Stomach (tissue), 9 donors: ENCODE data around the gene PLPP4. TPM values are rescaled to one million over a fixed set of nuclear protein-coding genes. Genes with fewer than 3 reads are reported as not detected.

Experiments
- DNase-seq, 2 donors: peaks; one replicate each; pipeline versions ENCODE4 v3.0.0 to v3.0.0-alpha.2; 2013 to 2019
- H3K27ac ChIP-seq, 5 donors: fragments of 200-600 bp in 4 of 5; sonication (generic) in 4 of 5; one replicate each; pipeline ENCODE4 v1.5.1; 2013 to 2019; ENCODE audit warnings: mild to moderate bottlenecking in 1 of 5, moderate library complexity in 1 of 5
- H3K27me3 ChIP-seq, 3 donors: fragments of 200-600 bp; sonication (generic); one replicate each; pipeline ENCODE4 v1.5.1; 2017 to 2019; ENCODE audit warnings: mixed run types in 1 of 3
- H3K36me3 ChIP-seq, 4 donors: fragments of 200-600 bp; sonication (generic); 1 replicate in 3 of 4; 2 replicates in 1 of 4; pipeline ENCODE4 v1.5.1; 2016 to 2019
- H3K4me1 ChIP-seq, 4 donors: fragments of 200-600 bp; sonication (generic); one replicate each; pipeline ENCODE4 v1.5.1; 2016 to 2019
- H3K4me3 ChIP-seq, 4 donors: fragments of 200-600 bp; sonication (generic) in 3 of 4; one replicate each; pipeline ENCODE4 v1.5.1; 2016 to 2019; ENCODE audit warnings: mild to moderate bottlenecking in 1 of 4
- H3K9me3 ChIP-seq, 4 donors: fragments of 200-600 bp; sonication (generic); one replicate each; pipeline ENCODE4 v1.5.1; 2016 to 2019
- EP300 ChIP-seq: sonication (generic); formaldehyde crosslinking; IDR thresholded peaks from one replicate; pipeline ENCODE4 v1.6.1; 2017; ENCODE audit warnings: antibody characterized with exemption
- POLR2A ChIP-seq, 4 donors: fragments of 450-650 bp; IDR thresholded peaks; one replicate each; pipeline ENCODE4 v1.6.1; 2016; ENCODE audit warnings: antibody characterized with exemption in 4 of 4, control low read depth in 2 of 4, mild to moderate bottlenecking in 1 of 4, moderate library complexity in 1 of 4
- POLR2AphosphoS5 ChIP-seq, 3 donors: sonication (generic); formaldehyde crosslinking; IDR thresholded peaks; one replicate each; pipeline ENCODE4 v1.6.1; 2016; ENCODE audit warnings: antibody characterized with exemption in 3 of 3
- WGBS, 5 donors: extraction: QIAGEN DNeasy Blood & Tissue Kit in 3 of 5; methylation state at CpG; one replicate each; pipeline versions ENCODE4 v1.1.5 to v1.1.7; 2013 to 2018; 5-methylcytosine and 5-hydroxymethylcytosine counted together
- intact Hi-C: fragments of 100-400 bp; cut with DNase I; formaldehyde crosslinking; loops from one replicate; pipeline ENCODE4 v1.15.1; 2023; ENCODE audit warnings: low total_unique reads
- polyA plus RNA-seq, 3 donors: library from polyadenylated mRNA; stranded (reverse); fragments of 200-250 nt; gene quantifications; one replicate each; pipeline ENCODE4 v1.2.3, GENCODE V29; 2013
- total RNA-seq, 5 donors: library from RNA; depleted of rRNA; stranded (reverse); fragments of >200 nt; gene quantifications; one replicate each; pipeline versions ENCODE4 v1.1.0 to v1.2.3, GENCODE V29; 2014 to 2016
- TF ChIP-seq, protein P1 (sequence below), 7 experiments: fragments of 450-650 bp in 4 of 7; fragments of 200-600 bp in 3 of 7; sonication (generic) in 3 of 7; IDR thresholded peaks; one replicate each; pipeline ENCODE4 v1.5.1; 2016 to 2019; ENCODE audit warnings: antibody characterized with exemption in 7 of 7, control low read depth in 2 of 7, mild to moderate bottlenecking in 1 of 7
- donor health status: healthy with polysubstance abuse.
- donor health status: Bipolar disorder and iron deficiency.
- donor health status: healthy.

PLPP4 gene
- total and polyA plus RNA-seq, 8 donors: not detected

DNA sequence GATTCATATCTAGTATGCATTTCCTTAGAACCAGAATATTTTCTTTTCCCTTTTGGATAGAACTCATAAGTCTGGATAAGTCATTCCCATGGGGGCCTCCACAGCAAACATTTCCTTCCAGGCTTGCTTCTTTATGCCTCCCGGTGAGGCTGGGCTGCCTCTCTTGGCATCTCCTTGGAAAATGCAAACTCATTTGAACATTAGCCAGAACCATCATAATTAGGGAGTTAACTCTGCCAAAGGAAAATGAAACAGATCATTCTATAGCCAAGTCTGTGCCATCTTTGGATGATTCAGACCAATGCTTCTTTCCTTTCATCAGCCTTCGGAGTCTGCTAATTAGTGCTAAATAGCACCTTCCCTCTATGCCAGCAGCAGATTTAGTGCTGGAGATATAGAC lies 81.1 kb downstream of the PLPP4 start:
- 77 to 92% (median 83%) methylated on average over 2 of the region's 2 CpGs for WGBS, 5 donors
- Histone ChIP-seq H3K4me3 (no peak overlapping the region), H3K4me1 (no peaks in the 10 kb centered on the region), H3K36me3 (no peaks in the 10 kb centered on the region), H3K27me3 (no peaks in the 10 kb centered on the region), H3K27ac (no peak overlapping the region), H3K9me3 (peaks cover 0 to 3% (median 0%) of the 10 kb centered on the region in 4 donors)
- intact Hi-C loops: no loop called here
- TF ChIP-seq POLR2AphosphoS5 (IDR thresholded peaks at IDR 0.05) (no peak), EP300 (no peak), POLR2A (IDR thresholded peaks at IDR 0.05) (no peak)
- TF ChIP-seq, protein P1, sequence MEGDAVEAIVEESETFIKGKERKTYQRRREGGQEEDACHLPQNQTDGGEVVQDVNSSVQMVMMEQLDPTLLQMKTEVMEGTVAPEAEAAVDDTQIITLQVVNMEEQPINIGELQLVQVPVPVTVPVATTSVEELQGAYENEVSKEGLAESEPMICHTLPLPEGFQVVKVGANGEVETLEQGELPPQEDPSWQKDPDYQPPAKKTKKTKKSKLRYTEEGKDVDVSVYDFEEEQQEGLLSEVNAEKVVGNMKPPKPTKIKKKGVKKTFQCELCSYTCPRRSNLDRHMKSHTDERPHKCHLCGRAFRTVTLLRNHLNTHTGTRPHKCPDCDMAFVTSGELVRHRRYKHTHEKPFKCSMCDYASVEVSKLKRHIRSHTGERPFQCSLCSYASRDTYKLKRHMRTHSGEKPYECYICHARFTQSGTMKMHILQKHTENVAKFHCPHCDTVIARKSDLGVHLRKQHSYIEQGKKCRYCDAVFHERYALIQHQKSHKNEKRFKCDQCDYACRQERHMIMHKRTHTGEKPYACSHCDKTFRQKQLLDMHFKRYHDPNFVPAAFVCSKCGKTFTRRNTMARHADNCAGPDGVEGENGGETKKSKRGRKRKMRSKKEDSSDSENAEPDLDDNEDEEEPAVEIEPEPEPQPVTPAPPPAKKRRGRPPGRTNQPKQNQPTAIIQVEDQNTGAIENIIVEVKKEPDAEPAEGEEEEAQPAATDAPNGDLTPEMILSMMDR (IDR thresholded peaks at IDR 0.05): no peak
- no peak for DNase-seq

DNA sequence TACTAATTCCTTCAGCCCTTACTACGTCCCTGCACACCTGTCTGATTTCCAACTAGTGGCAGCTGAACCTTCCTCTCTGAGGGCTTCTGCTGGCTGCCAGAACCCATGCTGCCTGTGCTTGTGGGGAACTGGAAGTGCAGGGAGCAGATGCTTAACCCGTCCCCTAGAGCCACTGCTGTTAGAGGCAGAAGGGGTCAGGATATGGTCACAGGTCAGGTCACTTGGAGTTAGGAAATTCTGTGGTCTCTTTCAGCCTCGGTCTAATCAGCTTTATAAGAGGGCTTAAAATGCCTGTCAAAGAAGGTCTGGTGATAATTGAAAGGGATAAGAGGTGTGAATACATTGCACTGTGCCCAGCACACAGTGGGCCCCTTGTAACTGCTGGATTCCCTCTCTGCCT lies 82.0 kb downstream of the PLPP4 start:
- H3K4me1 ChIP-seq: no peaks in the 10 kb centered on the region
- no peaks in the 10 kb centered on the region for H3K36me3 ChIP-seq
- no peak overlapping the region for H3K4me3 ChIP-seq
- TF ChIP-seq EP300: no peak
- no peak for TF ChIP-seq POLR2A (IDR thresholded peaks at IDR 0.05)
- TF ChIP-seq, protein P1 (IDR thresholded peaks at IDR 0.05): no peak
- no peak for TF ChIP-seq POLR2AphosphoS5 (IDR thresholded peaks at IDR 0.05)
- peaks cover 0 to 3% (median 0%) of the 10 kb centered on the region in 4 donors for H3K9me3 ChIP-seq
- WGBS, 5 donors: 39 to 56% (median 45%) methylated on average over 3 of the region's 3 CpGs
- no peak overlapping the region for H3K27ac ChIP-seq
- DNase-seq: no peak
- intact Hi-C loops: no loop called here
- no peaks in the 10 kb centered on the region for H3K27me3 ChIP-seq

DNA sequence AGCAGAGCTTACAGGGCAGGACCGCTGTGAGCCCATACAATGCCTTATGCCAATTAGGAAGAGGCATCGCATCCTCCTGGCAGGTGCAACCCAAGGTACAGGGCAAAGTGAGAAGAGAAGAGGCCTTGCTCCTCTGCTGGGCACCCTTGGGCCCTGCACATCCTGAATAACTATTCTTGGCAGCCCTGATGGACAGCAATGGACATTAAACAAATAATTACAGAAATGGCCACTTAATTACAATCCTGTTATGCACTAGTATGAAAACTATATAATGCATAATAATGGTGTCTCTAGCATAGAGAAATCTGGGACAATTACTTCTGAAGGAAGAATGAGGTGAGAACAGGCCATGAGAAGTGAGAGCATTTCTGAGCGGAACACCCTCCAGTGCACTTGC lies 83.5 kb downstream of the PLPP4 start:
- no peaks in the 10 kb centered on the region for H3K4me1 ChIP-seq
- intact Hi-C loops: no loop called here
- DNase-seq: no peak
- WGBS, 5 donors: 90 to 94% (median 92%) methylated on average over 3 of the region's 3 CpGs
- no peak overlapping the region for H3K4me3 ChIP-seq
- no peaks in the 10 kb centered on the region for H3K9me3 ChIP-seq
- TF ChIP-seq POLR2A (IDR thresholded peaks at IDR 0.05): no peak
- TF ChIP-seq EP300: no peak
- TF ChIP-seq POLR2AphosphoS5 (IDR thresholded peaks at IDR 0.05): no peak
- TF ChIP-seq, protein P1 (IDR thresholded peaks at IDR 0.05): no peak
- H3K27ac ChIP-seq: no peak overlapping the region
- H3K36me3 ChIP-seq: no peaks in the 10 kb centered on the region
- no peaks in the 10 kb centered on the region for H3K27me3 ChIP-seq

DNA sequence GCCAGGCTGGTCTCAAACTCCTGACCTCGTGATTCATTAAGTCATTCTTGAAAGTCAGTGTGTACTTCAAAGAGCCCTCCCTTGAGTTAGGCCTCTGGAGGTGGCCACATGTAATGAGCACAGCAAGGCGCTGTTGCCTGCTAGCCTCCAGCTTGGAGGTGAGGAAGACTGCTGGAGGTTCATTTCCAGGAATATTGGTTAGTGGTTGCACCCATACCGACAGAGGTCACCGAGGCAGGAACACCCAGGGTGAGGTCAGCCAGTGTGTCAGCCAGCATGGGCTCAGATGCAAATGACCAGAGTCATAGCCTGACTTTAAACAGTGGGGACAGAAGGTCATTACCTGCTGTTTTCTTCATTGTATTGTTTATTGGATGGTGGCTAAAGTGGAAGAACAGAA lies 85.0 kb downstream of the PLPP4 start:
- H3K4me3 ChIP-seq: no peak overlapping the region
- no peak overlapping the region for H3K27ac ChIP-seq
- 74 to 87% (median 83%) methylated on average over 4 of the region's 4 CpGs for WGBS, 5 donors
- DNase-seq: no peak
- no peaks in the 10 kb centered on the region for H3K27me3 ChIP-seq
- no peaks in the 10 kb centered on the region for H3K9me3 ChIP-seq
- H3K4me1 ChIP-seq: no peaks in the 10 kb centered on the region
- no peaks in the 10 kb centered on the region for H3K36me3 ChIP-seq
- TF ChIP-seq, protein P1 (IDR thresholded peaks at IDR 0.05): no peak
- TF ChIP-seq POLR2AphosphoS5 (IDR thresholded peaks at IDR 0.05) (no peak), POLR2A (IDR thresholded peaks at IDR 0.05) (no peak), EP300 (no peak)
- intact Hi-C loops: no loop called here
